Neural progenitor cell (in vitro differentiated cells): ENCODE results near the gene DEAF1. TPM values are rescaled to one million over a fixed set of nuclear protein-coding genes. Genes with fewer than 3 reads are reported as not detected.
A peak's percentile ranks its signal among the peaks of the same experiment; 100 is the strongest.

Source experiments
- DNase-seq: peaks from one replicate; pipeline ENCODE4 v3.0.0-alpha.2; 2016; ENCODE audit warnings: low spot score
- H2AFZ ChIP-seq: fragments of 200-600 bp; sonication (generic); replicated peaks from 2 replicates; pipeline ENCODE4 v1.6.1; 2016; ENCODE audit warnings: antibody characterized with exemption
- H3F3A ChIP-seq: fragments of 200-600 bp; sonication (generic); 2 replicates; pipeline ENCODE4 v1.6.1; 2016; ENCODE audit warnings: antibody characterized with exemption, low read depth
- H3K27ac ChIP-seq: fragments of 200-600 bp; sonication (generic); 2 replicates; pipeline ENCODE4 v1.5.1; 2016; ENCODE audit warnings: mild to moderate bottlenecking
- H3K27me3 ChIP-seq: fragments of 200-600 bp; sonication (generic); 2 replicates; pipeline ENCODE4 v1.6.1; 2016; ENCODE audit warnings: mild to moderate bottlenecking, moderate library complexity
- H3K36me3 ChIP-seq: fragments of 200-600 bp; sonication (generic); 2 replicates; pipeline ENCODE4 v1.5.1; 2016
- H3K4me1 ChIP-seq: fragments of 200-600 bp; sonication (generic); 2 replicates; pipeline ENCODE4 v1.6.1; 2016; ENCODE audit warnings: mixed run types
- H3K4me2 ChIP-seq: fragments of 200-600 bp; sonication (generic); 2 replicates; pipeline ENCODE4 v1.6.1; 2016
- H3K4me3 ChIP-seq: fragments of 200-600 bp; sonication (generic); 2 replicates; pipeline ENCODE4 v1.5.1; 2016
- H3K79me2 ChIP-seq: fragments of 200-600 bp; sonication (generic); 2 replicates; pipeline ENCODE4 v1.6.1; 2016; ENCODE audit warnings: low read depth
- H3K9ac ChIP-seq: fragments of 200-600 bp; sonication (generic); 2 replicates; pipeline ENCODE4 v1.6.1; 2016
- H3K9me3 ChIP-seq: fragments of 200-600 bp; sonication (generic); 2 replicates; pipeline ENCODE4 v1.5.1; 2016; ENCODE audit warnings: low read depth
- H4K20me1 ChIP-seq: fragments of 200-600 bp; sonication (generic); 2 replicates; pipeline ENCODE4 v1.6.1; 2016; ENCODE audit warnings: low read depth
- H3K27ac Mint-ChIP-seq: 3 replicates; pipeline ENCODE4 v1.8.0; 2021; ENCODE audit warnings: mixed read lengths
- H3K27me3 Mint-ChIP-seq: 2 replicates; pipeline ENCODE4 v1.8.0; 2022; ENCODE audit warnings: low read depth, mild to moderate bottlenecking, inconsistent platforms, moderate library complexity, mixed read lengths; ENCODE audit not compliant: insufficient read depth
- H3K36me3 Mint-ChIP-seq: 3 replicates; pipeline ENCODE4 v1.8.0; 2021; ENCODE audit warnings: mixed read lengths
- H3K4me1 Mint-ChIP-seq: 3 replicates; pipeline ENCODE4 v1.8.0; 2021; ENCODE audit warnings: mixed read lengths
- H3K4me3 Mint-ChIP-seq: 3 replicates; pipeline ENCODE4 v1.8.0; 2021; ENCODE audit warnings: mild to moderate bottlenecking, moderate library complexity, mixed read lengths
- H3K9me3 Mint-ChIP-seq: 3 replicates; pipeline ENCODE4 v1.8.0; 2020; ENCODE audit warnings: mixed read lengths
- CTCF ChIP-seq: fragments of 200-600 bp; sonication (generic); IDR thresholded peaks from 2 replicates; pipeline ENCODE4 v1.5.1; 2017; ENCODE audit warnings: antibody characterized with exemption, mild to moderate bottlenecking
- EZH2 ChIP-seq: fragments of 200-600 bp; sonication (generic); IDR thresholded peaks from 2 replicates; pipeline ENCODE4 v1.6.1; 2017; ENCODE audit warnings: antibody characterized with exemption, mild to moderate bottlenecking, moderate library complexity
- EZH2phosphoT487 ChIP-seq: fragments of 200-600 bp; sonication (generic); IDR thresholded peaks from 2 replicates; pipeline ENCODE4 v1.6.1; 2017; ENCODE audit warnings: antibody characterized with exemption
- total RNA-seq: library from RNA; depleted of rRNA; stranded (reverse); fragments of >200 nt; gene quantifications from 2 replicates; pipeline ENCODE4 v1.2.3, GENCODE V29; 2015; ENCODE audit warnings: low replicate concordance

The DEAF1 gene
- total RNA-seq, 1 donor from 2014 or later = 38.4 TPM

GRCh38 chr11:628056-628455 is 67.0 kb downstream of the DEAF1 start:
- Histone ChIP-seq H3K4me1 (no peaks in the 10 kb centered on the region), H3K36me3 (no peaks in the 10 kb centered on the region), H3F3A (peaks cover 6% of the 10 kb centered on the region), H3K9ac (no peak overlapping the region), H3K9me3 (no peaks in the 10 kb centered on the region), H4K20me1 (peaks cover 11% of the 10 kb centered on the region), H2AFZ (no peak overlapping the region), H3K27me3 (peaks cover 30% of the 10 kb centered on the region), H3K4me3 (no peak overlapping the region), H3K4me2 (no peak overlapping the region), H3K79me2 (no peaks in the 10 kb centered on the region), H3K27ac (no peak overlapping the region)
- DNase-seq = no peak
- Mint-ChIP-seq H3K36me3 (peaks cover 16% of the 10 kb centered on the region), H3K4me3 (no peak overlapping the region), H3K9me3 (peaks cover 11% of the 10 kb centered on the region), H3K27ac (no peak overlapping the region), H3K27me3 (peaks cover 9% of the 10 kb centered on the region), H3K4me1 (peaks cover 15% of the 10 kb centered on the region)
- TF ChIP-seq EZH2 = no peak
- TF ChIP-seq CTCF = no peak

DNA sequence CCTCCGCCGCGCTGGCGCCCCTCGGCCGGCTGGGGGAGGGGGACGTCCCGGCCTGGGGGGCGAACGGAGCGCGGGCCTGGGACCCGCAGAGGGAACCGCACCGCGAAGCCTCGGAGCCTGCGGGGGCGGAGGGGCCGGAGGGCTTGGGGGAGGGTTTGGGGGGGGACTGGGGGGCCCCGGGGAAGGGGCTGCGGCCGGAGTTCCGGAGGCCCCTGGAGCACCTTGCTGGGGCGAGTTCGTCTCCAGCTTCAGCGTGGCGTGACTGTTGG is 67.8 kb downstream of the DEAF1 start:
- peaks cover 11% of the 10 kb centered on the region for H3K9me3 Mint-ChIP-seq
- Histone ChIP-seq H3K9ac (no peak overlapping the region), H2AFZ (no peak overlapping the region), H3K79me2 (no peaks in the 10 kb centered on the region), H3K27me3 (peaks cover 30% of the 10 kb centered on the region), H3K4me3 (no peak overlapping the region), H3K36me3 (no peaks in the 10 kb centered on the region), H3K4me1 (no peaks in the 10 kb centered on the region), H3K27ac (no peak overlapping the region), H3K9me3 (no peaks in the 10 kb centered on the region), H3F3A (peaks cover 6% of the 10 kb centered on the region), H3K4me2 (peak overlapping the region; percentile 52), H4K20me1 (peaks cover 14% of the 10 kb centered on the region)
- peaks cover 9% of the 10 kb centered on the region for H3K27me3 Mint-ChIP-seq
- peaks cover 10% of the 10 kb centered on the region for H3K36me3 Mint-ChIP-seq
- no peak overlapping the region for H3K4me3 Mint-ChIP-seq
- H3K27ac Mint-ChIP-seq = no peak overlapping the region
- TF ChIP-seq EZH2 (no peak), CTCF (no peak), EZH2phosphoT487 (no peak)
- DNase-seq = no peak
- peaks cover 12% of the 10 kb centered on the region for H3K4me1 Mint-ChIP-seq

DNA sequence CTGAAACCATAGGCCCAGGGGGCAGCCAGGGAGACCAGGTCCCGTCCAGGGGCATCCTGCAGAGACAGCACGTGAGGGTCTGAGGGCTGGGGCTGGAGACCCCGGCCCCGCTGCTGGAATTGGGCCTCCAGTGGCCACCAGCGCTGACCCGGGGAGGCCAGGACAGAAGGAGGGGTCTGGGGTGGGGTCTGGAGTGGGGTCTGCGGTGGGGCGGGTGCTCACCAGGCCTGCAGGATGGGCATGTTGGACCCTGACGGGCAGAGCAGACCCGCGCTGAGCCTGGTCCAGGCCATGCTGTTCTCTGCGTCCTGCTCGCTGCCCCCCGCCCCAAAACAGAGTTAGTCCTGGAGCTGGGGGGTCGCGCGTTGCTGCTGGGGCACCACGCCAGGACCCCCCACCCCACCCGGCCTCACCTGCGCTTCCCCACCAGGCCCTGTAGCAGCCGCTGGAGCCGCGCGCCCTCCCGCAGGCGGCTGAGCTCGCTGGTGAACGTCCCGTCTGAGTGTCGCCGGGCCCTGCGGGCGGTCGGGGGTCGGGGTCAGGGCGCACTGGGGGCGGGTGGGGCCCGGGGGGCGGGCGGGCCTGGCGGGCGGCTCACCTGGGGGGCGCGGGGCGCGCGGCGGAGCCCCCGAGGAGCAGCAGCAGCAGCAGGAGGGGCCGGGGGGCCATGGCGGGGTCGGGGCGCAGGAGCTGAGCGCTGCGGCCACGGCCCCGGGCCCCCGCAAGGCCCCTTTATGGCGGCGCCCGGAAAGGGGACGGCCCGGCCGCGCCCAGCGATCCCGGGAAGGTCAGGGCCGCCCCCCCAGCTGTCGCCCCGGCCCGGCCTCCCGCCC is 68.3 kb downstream of the DEAF1 start, which contains the start of gene SCT:
Gene SCT, minus strand, starts transcription at position 707 of the 833 bp plus-strand sequence. Its CDS starts 38 bp downstream, at position 669.
- peaks cover 14% of the 10 kb centered on the region for H4K20me1 ChIP-seq
- H3K36me3 ChIP-seq = no peaks in the 10 kb centered on the region
- H3K9me3 ChIP-seq = no peaks in the 10 kb centered on the region
- H3K27ac Mint-ChIP-seq = no peak within 1 kb of the TSS
- H3K4me3 Mint-ChIP-seq = no peak within 1 kb of the TSS
- no peaks in the 10 kb centered on the region for H3K4me1 ChIP-seq
- no peak within 1 kb of the TSS for H3K27ac ChIP-seq
- peaks cover 12% of the 10 kb centered on the region for H3K4me1 Mint-ChIP-seq
- no peak within 1 kb of the TSS for H3K9ac ChIP-seq
- H3K9me3 Mint-ChIP-seq = peaks cover 11% of the 10 kb centered on the region
- H2AFZ ChIP-seq = no peak within 1 kb of the TSS
- H3K27me3 Mint-ChIP-seq = peaks cover 9% of the 10 kb centered on the region
- no peak within 1 kb of the TSS for H3K4me3 ChIP-seq
- peaks cover 30% of the 10 kb centered on the region for H3K27me3 ChIP-seq
- DNase-seq = peak; percentile 36
- H3F3A ChIP-seq = peaks cover 6% of the 10 kb centered on the region
- peaks cover 10% of the 10 kb centered on the region for H3K36me3 Mint-ChIP-seq
- peak within 1 kb of the TSS; percentile 60 for H3K4me2 ChIP-seq
- no peaks in the 10 kb centered on the region for H3K79me2 ChIP-seq
- TF ChIP-seq CTCF (no peak), EZH2phosphoT487 (no peak), EZH2 (peak; percentile 48)
